Skeletal muscle tissue (tissue), 4 donors: Measurements from ENCODE around the gene HOXA11. TPM values are rescaled to one million over a fixed set of nuclear protein-coding genes. Genes with fewer than 3 reads are reported as not detected.

Experiments used
- H3K27ac ChIP-seq: one replicate; pipeline ENCODE4 v1.7.0; 2013; ENCODE audit warnings: mild to moderate bottlenecking, low read depth, low read length, inconsistent platforms
- H3K27me3 ChIP-seq, 3 donors: one replicate each; pipeline ENCODE4 v1.7.0; 2013; ENCODE audit warnings: low read length in 3 of 3; ENCODE audit not compliant: control insufficient read depth in 3 of 3, insufficient read depth in 3 of 3
- H3K36me3 ChIP-seq, 3 donors: one replicate each; pipeline ENCODE4 v1.7.0; 2013; ENCODE audit warnings: low read length in 3 of 3; ENCODE audit not compliant: control insufficient read depth in 3 of 3, insufficient read depth in 3 of 3
- H3K4me1 ChIP-seq, 3 donors: one replicate each; pipeline ENCODE4 v1.7.0; 2013; ENCODE audit warnings: low read length in 3 of 3, mild to moderate bottlenecking in 3 of 3; ENCODE audit not compliant: control insufficient read depth in 3 of 3, insufficient read depth in 3 of 3
- H3K4me3 ChIP-seq, 3 donors: one replicate each; pipeline ENCODE4 v1.7.0; 2013; ENCODE audit warnings: low read length in 3 of 3
- H3K9ac ChIP-seq, 3 donors: one replicate each; pipeline ENCODE4 v1.7.0; 2013; ENCODE audit warnings: low read length in 3 of 3, mild to moderate bottlenecking in 3 of 3, moderate library complexity in 2 of 3, low read depth in 1 of 3
- H3K9me3 ChIP-seq, 3 donors: one replicate each; pipeline ENCODE4 v1.7.0; 2013; ENCODE audit warnings: low read length in 3 of 3; ENCODE audit not compliant: control insufficient read depth in 3 of 3
- total RNA-seq: library from RNA; depleted of rRNA; stranded (reverse); fragments of >200 nt; gene quantifications from one replicate; pipeline ENCODE4 v1.2.3, GENCODE V29; 2014
- donor health status: Osteomylitis.

The HOXA11 gene
- total RNA-seq, 1 donor from 2014 or later, result 2.1 TPM

DNA sequence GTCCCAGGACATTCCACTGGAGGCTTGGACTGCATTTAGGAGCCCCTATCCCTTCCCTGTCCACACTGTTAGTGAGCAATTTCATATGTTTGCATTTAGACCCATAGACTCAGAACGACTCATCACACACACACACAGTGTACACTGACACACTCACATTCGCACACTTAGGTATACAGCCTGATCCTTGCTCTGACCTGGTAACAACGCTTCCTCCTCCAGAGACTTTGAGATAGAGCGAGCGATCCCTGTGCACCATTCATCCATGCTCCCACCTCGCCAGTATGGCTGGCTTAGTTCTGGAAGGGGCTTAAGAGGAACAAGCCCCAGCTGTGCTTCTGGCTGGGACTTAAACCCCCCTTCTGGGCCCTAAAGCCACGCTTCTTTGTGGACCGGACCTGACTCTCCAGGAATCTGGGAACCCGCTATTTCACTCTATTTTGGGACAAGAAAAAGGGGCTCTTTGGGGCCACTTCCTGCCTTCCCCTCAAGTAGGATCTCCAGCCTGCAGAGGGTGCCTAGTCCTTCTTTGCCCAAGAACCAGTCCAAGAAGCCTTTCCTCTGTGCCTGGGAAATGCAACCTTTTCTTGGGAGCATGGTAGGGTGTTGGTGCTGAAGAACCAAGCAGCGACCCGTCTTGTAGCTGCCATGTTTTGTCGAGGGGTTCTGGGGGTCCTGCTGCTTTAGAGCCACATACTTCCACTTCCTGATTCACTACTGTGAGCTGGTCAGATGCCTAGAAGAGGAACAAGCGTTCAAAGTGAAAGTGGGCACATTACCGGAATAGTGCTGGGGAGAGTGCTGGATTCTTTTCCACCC lies 15.9 kb upstream of the HOXA11 start:
- peaks cover 0 to 3% (median 0%) of the 10 kb centered on the region in 3 donors for H3K9me3 ChIP-seq
- H3K27ac ChIP-seq, result no peak overlapping the region
- H3K36me3 ChIP-seq, result no peaks in the 10 kb centered on the region
- H3K9ac ChIP-seq, result peak overlapping the region in 1 of 3 donors; percentile 76
- H3K4me3 ChIP-seq, result peak overlapping the region; percentile 54 to 72 (median 63)
- peaks cover 26 to 39% (median 26%) of the 10 kb centered on the region in 3 donors for H3K4me1 ChIP-seq
- peaks cover 66 to 85% (median 81%) of the 10 kb centered on the region in 3 donors for H3K27me3 ChIP-seq

DNA sequence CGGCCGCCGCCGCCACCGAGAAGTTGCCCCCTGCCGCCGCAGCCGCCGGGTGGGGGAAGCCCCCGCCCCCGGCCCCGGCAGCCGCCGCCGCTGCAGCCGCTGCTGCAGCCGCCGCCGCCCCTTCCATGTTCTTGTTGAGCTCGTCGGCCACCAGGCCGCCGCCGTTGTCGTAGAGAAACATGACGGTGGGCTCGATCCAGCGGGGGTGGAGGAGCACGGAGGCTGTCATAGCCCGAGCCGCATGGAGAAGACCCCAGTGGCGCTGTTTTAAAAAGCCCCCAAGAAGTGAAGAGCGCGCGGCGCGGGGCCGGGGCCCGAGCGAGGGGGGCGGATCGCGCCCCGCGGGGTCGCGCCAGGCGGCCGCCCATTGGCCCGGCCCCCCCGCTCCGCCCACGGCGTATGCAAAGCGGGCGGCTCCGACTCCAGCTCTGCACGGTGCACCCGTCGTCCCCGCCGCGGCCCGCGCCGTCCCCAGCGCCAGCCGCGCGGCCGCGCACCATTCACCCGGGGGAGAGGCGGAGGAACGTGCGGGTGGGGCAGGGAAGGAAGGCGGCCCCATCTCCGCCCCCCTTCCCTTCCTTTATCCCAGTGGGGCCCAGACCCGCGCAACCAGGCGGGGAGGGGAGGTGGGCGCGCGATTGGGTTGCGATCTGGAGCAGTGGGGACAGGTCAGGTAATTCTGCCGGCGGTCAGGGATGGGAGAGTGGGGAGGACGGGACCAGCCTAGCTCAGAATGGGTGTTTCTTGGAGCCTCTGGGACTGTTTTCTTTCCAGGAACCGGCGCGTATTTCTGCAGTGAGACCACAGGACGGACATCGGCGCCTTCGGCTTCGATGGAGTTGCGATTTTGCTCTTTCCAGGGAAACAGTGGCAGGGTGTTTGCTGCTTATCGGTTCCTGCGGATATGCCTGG lies 15.1 kb upstream of the HOXA11 start, which contains the start of gene HOXA13:
HOXA13 (minus strand) TSS at position 243 of the 912 bp plus-strand sequence; CDS start at position 229, 14 bp downstream.
- Histone ChIP-seq H3K9me3 (peaks cover 0 to 3% (median 0%) of the 10 kb centered on the region in 3 donors), H3K9ac (peak within 1 kb of the TSS in 2 of 3 donors; percentile 62 to 85), H3K27me3 (peaks cover 58 to 83% (median 75%) of the 10 kb centered on the region in 3 donors), H3K4me1 (peaks cover 21 to 31% (median 21%) of the 10 kb centered on the region in 3 donors), H3K36me3 (no peaks in the 10 kb centered on the region), H3K27ac (no peak within 1 kb of the TSS), H3K4me3 (peak within 1 kb of the TSS; percentile 54 to 75 (median 67))

DNA sequence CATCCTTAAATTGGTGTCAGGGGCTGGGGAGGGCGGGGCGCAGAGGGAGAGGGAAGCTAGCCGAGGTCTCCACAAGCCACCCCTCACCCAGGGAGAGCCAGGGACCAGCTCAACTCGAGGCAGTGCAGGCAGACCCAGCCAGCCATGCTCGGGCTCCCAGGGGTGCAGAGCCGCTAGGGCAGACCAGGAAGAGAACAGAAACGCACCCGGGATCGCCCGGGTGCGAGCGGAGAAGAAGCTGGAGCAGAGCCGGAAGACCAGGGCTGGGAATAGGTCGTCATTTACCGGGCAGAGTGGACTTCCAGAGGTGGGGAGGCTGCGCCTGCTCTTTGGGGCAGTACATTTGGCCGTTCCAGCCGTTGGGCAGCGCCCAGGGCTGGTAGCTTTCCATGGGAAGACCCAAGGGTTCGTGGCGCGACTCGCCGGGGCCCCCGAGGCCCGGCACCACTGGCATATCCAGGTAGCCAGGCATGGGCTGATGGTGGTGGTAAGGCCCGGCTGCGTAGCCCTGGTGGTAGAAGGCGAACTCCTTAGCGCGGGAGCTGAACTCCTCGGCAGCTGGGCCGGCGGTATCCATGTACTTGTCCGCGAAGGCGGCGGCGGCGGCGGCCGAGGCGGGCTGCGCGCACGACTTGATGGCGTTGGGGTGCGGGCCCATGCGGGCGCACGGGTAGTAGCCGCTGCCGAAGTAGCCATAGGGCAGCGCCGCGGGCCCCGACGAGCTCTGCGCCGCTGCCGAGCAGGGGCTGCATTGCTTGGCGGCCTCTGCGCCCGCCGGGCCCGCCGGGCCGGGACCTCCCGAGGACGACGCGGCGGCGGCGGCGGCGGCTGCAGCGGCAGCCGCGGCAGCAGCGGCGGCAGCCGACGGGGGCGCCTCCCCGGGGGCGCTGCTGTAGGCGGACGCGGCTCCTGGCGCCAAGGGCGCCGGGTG lies 14.1 kb upstream of the HOXA11 start:
- Histone ChIP-seq H3K4me1 (peaks cover 14 to 24% (median 16%) of the 10 kb centered on the region in 3 donors), H3K9me3 (peaks cover 0 to 3% (median 0%) of the 10 kb centered on the region in 3 donors), H3K36me3 (no peaks in the 10 kb centered on the region), H3K4me3 (peak overlapping the region; percentile 23 to 75 (median 67)), H3K9ac (peak overlapping the region in 1 of 3 donors; percentile 85), H3K27me3 (peaks cover 50 to 82% (median 72%) of the 10 kb centered on the region in 3 donors), H3K27ac (no peak overlapping the region)

- Histone ChIP-seq H3K27ac (no peak overlapping the region), H3K36me3 (no peaks in the 10 kb centered on the region), H3K9ac (peak overlapping the region in 1 of 3 donors; percentile 85), H3K4me3 (peak overlapping the region in 2 of 3 donors; percentile 67 to 75), H3K4me1 (peaks cover 14 to 24% (median 20%) of the 10 kb centered on the region in 3 donors), H3K27me3 (peaks cover 47 to 82% (median 69%) of the 10 kb centered on the region in 3 donors), H3K9me3 (peaks cover 0 to 3% (median 0%) of the 10 kb centered on the region in 3 donors)
Measured at GRCh38 chr7:27198138-27198841, 13.3 kb upstream of the HOXA11 start.

- H3K27me3 ChIP-seq, result peaks cover 40 to 82% (median 60%) of the 10 kb centered on the region in 3 donors
- H3K9me3 ChIP-seq, result peaks cover 0 to 3% (median 0%) of the 10 kb centered on the region in 3 donors
- H3K4me3 ChIP-seq, result peak overlapping the region in 1 of 3 donors; percentile 75
Measured at GRCh38 chr7:27197137-27198042, 12.4 kb upstream of the HOXA11 start.

GRCh38 chr7:27196287-27196767 lies 11.3 kb upstream of the HOXA11 start:
- Histone ChIP-seq H3K27me3 (peaks cover 38 to 82% (median 54%) of the 10 kb centered on the region in 3 donors), H3K9ac (peak overlapping the region in 1 of 3 donors; percentile 42), H3K27ac (no peak overlapping the region), H3K4me1 (peaks cover 14 to 30% (median 24%) of the 10 kb centered on the region in 3 donors), H3K36me3 (no peaks in the 10 kb centered on the region), H3K4me3 (peak overlapping the region in 1 of 3 donors; percentile 25), H3K9me3 (peaks cover 0 to 3% (median 0%) of the 10 kb centered on the region in 3 donors)

More at GRCh38 chr7:27197137-27198042, 12.4 kb upstream of the HOXA11 start:
- Histone ChIP-seq H3K36me3 (no peaks in the 10 kb centered on the region), H3K27ac (no peak overlapping the region), H3K4me1 (peaks cover 14 to 27% (median 24%) of the 10 kb centered on the region in 3 donors), H3K9ac (no peak overlapping the region)

DNA sequence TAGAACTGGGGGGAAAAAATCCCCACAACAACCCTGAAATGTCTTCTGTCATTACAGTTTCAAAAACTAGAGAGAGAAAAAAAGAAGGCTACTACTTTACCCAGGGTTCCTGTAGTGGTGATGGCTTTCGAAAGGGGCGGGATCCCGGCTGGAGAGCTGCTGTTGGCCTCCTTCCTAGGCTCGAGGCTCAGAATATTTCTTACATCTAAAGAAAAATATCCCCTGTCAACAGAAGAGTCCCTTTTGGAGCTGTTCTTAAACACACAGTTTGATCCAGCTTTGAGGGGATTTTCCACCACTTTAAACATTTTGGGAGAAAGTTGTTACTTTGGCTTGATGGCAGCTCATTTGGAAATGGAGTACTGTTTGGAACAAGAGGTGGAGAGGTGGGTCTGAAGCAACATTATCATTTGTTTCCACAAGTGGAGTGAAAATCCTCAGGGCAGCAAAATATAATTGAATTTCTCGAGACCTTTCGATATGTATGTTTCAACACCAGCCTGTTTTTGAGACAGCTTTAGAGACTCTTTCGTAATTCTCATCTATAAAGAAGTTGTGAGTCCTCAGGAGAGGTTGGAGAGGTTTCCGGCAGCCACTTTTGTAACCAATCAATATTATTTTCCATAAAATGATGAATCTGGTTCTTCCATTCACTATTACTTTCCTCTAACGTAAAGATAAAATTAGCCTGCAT lies 9.8 kb upstream of the HOXA11 start:
- Histone ChIP-seq H3K27me3 (peaks cover 30 to 70% (median 46%) of the 10 kb centered on the region in 3 donors), H3K36me3 (no peaks in the 10 kb centered on the region), H3K9me3 (peaks cover 0 to 3% (median 0%) of the 10 kb centered on the region in 3 donors), H3K27ac (no peak overlapping the region), H3K9ac (no peak overlapping the region), H3K4me1 (peaks cover 5 to 29% (median 14%) of the 10 kb centered on the region in 3 donors), H3K4me3 (no peak overlapping the region)
